ENCODE measurements around the gene PIEZO2.

DNA sequence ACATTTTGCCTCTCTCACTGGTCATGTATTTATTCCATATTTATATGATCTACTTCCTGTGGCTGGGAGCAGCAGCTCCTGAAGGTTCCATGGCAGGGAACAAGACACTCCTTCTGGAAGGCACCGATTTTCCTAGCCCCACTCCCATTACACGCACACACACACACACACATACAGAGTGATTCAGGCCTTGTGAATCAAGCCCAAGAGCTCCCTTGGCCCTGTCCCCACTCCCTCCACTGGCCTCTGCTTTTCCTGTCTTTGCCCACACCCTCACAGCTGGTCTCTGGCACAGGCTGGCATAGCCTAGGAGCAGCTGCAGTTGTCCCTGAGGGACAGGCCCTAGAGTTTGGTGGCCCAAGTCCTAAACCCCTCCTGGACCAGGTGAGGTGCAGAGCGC, 421.9 kb downstream of the PIEZO2 start:
- TF ChIP-seq EZH2 (IDR thresholded peaks at IDR 0.05): no peak
- no peak for TF ChIP-seq POLR2AphosphoS5 (IDR thresholded peaks at IDR 0.05; ENCODE audit: borderline replicate concordance, low read depth, low read length)

Measured in SK-N-MC (cell line).